Vagina (tissue), 2 donors: ENCODE measurements around the gene DNASE1L1.

Source experiments
- POLR2A ChIP-seq, 2 donors: fragments of 450-650 bp; IDR thresholded peaks; one replicate each; pipeline ENCODE4 v1.6.1; 2017; ENCODE audit warnings: antibody characterized with exemption in 2 of 2, mild to moderate bottlenecking in 2 of 2, moderate library complexity in 2 of 2
- POLR2AphosphoS5 ChIP-seq, 2 donors: sonication (generic); formaldehyde crosslinking; IDR thresholded peaks; one replicate each; pipeline ENCODE4 v1.9.0; 2017; ENCODE audit warnings: antibody characterized with exemption in 2 of 2, mild to moderate bottlenecking in 2 of 2, low read depth in 1 of 2; ENCODE audit not compliant: insufficient read depth in 1 of 2
- TF ChIP-seq, protein P1 (sequence below), 3 experiments: fragments of 450-650 bp in 2 of 3; fragments of 200-600 bp in 1 of 3; sonication (generic) in 1 of 3; IDR thresholded peaks; one replicate each; pipeline ENCODE4 v1.5.1; 2017 to 2019; ENCODE audit warnings: antibody characterized with exemption in 3 of 3, mild to moderate bottlenecking in 2 of 3, moderate library complexity in 2 of 3

DNA sequence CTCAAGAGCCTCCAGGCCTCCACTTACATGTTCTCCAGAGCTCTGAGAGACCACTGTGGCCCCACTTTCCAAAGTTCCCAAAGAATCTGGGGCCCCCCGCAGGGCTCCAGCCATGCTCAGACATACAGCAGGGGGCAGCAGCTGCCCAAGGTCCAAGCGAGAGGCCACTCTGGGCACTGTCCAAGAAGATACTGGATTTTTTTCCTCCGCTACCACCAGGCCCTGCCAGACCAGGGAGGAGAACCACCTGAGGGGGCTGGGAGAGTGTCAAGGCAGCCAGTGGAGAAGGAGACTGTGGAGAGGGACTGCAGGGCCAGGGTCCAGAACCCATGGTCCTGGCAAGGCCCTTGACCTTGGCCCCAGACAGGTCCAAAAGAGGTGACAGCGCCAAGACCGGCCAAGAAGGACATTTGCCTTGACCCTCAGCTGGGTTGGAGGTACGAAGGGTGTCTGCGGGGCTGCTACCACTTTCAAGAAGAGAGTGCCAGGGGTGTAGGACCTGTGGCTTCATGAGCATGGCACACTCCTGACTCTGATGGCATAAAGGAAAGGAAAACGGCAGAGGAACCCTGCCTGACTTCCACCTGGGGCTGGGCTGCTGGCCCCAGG, 24.7 kb downstream of the DNASE1L1 start:
- TF ChIP-seq, protein P1, sequence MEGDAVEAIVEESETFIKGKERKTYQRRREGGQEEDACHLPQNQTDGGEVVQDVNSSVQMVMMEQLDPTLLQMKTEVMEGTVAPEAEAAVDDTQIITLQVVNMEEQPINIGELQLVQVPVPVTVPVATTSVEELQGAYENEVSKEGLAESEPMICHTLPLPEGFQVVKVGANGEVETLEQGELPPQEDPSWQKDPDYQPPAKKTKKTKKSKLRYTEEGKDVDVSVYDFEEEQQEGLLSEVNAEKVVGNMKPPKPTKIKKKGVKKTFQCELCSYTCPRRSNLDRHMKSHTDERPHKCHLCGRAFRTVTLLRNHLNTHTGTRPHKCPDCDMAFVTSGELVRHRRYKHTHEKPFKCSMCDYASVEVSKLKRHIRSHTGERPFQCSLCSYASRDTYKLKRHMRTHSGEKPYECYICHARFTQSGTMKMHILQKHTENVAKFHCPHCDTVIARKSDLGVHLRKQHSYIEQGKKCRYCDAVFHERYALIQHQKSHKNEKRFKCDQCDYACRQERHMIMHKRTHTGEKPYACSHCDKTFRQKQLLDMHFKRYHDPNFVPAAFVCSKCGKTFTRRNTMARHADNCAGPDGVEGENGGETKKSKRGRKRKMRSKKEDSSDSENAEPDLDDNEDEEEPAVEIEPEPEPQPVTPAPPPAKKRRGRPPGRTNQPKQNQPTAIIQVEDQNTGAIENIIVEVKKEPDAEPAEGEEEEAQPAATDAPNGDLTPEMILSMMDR (IDR thresholded peaks at IDR 0.05): no peak
- TF ChIP-seq POLR2A (IDR thresholded peaks at IDR 0.05): no peak
- TF ChIP-seq POLR2AphosphoS5 (IDR thresholded peaks at IDR 0.05; ENCODE audit: insufficient read depth in 1 of 2, low read depth in 1 of 2): no peak
